Effector CD4-positive, alpha-beta T cell (primary cell): ENCODE results near the gene MARCHF10.

ENCODE experiments used
- DNase-seq: peaks from one replicate; pipeline ENCODE4 v3.0.0-alpha.2; 2020

Gene MARCHF10

DNA sequence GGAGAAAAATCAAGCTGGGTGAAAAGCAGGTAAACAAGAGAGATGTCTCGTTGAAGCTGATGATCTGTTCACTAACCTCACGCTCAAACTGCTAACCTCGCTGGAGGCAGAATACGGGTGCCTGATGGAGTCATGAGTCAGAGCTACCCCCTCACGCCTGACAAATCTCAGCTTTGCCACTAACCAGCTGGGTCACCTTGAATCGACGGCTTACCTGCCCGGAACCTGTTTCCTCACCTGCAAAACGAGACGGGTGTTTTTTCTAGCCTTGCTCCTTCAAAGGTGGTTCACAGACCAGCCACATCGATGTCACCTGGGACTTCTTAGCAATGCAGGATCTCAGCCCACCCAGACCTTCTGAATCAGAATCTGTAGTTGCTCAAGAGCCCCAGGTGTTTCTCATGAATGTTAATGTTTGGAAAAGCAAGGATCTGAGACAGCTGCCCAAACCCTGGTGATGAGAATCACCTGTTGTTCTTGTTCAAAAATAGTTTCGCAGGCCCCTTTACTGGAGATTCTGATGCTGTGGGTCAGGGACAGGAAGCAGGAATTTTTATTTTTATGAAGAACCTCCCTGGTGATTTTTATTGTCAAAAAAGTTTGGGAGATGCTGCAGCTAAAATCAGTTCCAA lies 56.9 kb downstream of the MARCHF10 start:
- no peak for DNase-seq

DNA sequence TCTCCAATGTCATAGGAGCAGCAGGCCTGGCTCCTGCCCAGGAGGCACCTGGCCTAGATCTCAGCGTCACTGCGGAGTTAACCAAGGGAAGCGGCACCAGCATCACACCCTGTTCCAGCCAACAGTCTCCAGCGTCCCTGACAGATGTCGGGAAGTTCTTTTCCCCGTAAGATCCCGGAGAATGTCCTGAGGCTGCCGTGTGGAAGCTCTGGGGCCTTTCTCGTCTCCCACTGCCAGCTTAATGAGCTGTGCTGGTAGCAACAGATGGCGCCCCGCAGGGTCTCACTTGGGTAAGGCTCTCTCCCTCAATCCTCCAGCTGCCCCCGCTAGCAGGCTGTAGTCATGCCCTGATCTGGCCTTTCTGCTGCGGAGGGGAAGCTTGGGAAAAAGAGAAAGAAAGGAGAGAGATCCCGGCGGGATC lies 57.5 kb downstream of the MARCHF10 start:
- no peak for DNase-seq

DNA sequence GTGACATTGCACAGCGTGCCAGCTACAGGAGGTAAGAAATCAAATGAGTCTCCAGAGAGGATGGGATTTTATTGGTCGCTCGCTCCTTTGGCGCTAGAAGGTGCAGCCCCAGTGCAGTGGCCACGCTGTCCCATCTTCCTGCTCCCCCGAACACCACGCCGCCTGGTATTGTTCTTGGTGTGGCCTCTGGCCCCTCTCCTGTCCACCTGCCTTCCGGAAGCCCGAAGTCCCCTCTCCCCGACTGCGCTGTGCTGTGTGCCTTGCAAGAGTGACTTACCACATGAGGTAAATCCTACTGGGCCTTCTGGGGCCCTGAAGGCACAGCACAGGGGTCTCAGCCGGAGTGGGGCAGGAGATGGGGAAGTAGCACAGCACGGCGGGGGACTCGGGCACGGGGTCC lies 58.2 kb downstream of the MARCHF10 start:
- DNase-seq, result no peak

GRCh38 chr17:62746941-62747340 lies 61.2 kb downstream of the MARCHF10 start:
- no peak for DNase-seq

DNA sequence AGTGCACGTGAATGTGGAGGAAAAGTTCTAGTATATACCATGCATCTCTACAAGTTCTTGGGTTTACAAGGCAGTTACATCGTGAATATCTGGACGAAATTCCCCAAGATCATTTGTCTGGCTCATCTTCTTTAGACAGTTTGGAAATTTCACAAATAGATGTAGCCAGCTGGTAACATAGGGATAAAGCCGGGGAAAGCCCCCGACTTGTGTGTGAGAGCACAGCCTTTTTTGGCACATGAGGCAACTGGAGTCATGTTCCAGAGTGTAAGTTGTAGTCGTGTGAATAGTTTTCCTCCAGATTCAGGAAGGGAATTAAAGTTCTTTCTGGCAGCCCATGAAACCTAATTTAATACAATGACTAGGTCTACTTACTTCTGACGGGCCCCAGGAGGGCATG lies 62.3 kb downstream of the MARCHF10 start:
- no peak for DNase-seq

GRCh38 chr17:62744259-62744658 lies 63.9 kb downstream of the MARCHF10 start:
- DNase-seq, result no peak

DNA sequence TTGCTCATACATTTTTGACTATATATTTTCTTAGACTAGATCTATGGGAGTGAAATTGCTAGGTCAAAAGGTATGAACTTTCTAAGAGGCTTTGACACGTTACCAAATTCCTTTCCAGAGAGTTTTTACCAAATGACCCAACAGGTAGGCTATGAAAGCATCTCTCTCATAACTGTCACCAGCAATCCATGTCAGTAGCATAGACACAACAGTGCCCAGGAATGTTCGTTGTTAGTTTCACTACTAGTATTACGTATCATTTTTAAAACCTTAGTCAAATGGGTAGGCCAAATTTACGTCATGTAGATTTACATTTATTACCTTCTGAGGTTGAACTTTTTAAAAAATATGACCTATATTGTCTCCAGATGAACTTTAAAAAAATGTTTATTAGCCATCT lies 66.8 kb downstream of the MARCHF10 start:
- no peak for DNase-seq

DNA sequence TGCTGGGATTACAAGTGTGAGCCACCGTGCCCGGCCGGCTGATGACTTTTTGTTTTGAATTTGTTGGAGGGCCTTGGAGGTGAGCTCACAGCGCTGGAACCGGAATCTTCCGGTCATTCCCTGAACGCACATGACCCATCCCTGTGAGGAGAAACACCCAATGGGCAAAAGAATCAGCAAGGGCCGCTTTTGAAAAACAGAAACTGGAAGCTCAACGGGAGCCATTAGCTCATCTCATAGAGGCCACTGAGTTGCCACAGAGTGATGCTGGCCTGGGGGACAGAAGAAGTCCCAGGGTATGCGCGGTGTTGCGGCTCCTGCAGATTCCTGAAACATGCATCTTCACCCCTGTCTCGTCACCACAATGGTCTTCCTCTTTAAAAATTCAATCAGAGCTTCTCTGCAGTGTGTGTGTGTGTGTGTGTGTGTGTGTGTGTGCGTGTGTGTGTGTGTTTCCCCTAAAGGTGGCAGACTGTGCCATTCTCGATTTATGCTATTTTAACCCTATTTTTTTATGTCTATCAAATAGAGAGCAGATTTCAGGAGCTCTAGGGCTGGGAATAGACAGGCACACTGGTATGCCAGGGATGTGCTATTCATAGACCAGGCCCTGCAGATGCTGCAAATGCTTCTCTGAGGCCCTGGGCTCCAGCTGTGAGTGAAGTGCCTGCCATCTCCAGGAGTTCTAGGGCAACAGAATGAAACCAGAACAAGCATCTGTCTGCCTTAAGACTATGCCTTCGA lies 68.3 kb downstream of the MARCHF10 start:
- no peak for DNase-seq

DNA sequence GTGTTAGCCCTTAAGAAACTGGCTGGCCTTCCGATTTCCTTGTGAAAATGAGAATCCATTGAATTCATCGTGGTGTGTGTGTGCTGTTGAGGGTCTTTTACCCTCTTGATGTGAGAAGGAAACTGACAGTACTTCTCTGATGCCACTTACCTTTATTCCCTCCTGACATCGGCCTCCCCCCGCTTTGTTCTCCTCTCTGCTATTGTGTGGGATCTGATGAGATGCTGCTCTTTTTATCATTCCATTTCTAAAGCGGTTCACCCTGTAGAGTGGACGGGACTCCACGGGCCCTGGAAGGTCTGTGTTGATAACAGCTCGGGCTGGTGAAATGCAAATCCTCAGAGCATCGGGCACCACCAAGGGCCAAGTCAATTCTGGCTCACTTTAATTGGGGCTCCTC lies 69.8 kb downstream of the MARCHF10 start:
- DNase-seq, result no peak

DNA sequence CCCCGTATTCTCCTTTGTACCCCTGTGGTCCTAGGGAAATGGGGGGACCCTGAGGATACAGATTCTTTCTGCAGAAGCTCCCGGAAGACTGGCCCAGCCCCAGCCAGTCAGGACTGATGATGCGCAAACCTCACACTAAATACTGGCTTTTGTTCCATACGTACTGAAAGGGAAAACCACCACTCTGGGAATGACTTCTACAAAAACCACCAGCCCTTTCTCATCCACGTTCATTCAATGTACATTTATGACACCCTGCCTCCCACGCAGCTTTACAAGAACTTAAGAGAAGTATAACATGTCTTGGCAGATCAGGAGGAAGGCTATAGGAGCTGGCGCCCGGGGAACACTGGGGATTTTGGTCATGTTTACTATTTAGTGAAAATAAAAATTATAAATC lies 70.6 kb downstream of the MARCHF10 start:
- DNase-seq, result no peak

DNA sequence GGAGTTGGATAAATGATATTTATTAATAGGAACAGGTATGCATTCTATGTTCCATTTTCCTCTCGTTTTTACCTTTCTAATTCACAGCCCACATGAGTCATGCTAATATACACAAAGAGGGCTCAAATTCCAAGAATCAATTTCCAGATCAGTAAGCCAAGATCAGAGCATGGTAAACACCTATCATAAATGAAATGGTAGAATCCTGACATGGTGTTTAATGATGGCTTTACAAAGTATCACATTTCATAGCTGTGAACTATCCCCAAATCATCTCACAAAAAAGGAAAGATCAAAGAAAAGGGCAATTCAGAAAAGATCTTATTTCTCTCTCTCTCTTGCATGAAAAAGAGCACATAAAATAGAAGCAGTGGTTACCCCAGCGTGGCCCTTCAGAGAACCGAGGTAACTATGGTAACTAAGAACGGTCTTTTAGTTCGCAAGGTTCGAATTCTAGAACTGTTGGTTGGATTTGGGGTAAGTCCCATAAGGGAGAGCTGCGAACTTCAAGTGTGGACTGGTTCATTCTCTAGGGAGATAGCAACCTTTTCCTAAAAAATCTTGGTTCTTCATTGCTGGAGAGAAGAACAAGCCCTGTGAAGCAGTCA lies 73.0 kb downstream of the MARCHF10 start:
- no peak for DNase-seq

DNA sequence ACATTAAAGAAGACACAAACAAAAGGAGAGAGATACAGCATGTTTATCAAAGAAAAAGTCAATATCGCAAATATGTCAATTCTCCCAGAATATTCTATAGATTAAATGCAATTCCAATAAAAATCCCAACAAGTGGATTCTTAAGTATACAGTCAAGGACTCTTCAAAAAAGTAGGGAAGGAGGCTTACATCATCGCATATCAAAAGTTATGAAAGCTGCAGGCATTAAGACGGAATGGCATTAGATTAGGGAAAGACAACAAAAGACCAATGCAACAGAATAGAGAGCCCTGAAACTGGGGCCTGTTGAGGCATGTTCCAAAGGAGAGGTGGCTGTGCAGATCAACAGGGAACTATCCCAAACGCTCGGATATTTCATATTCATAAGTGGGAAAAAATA lies 76.0 kb downstream of the MARCHF10 start:
- no peak for DNase-seq

- DNase-seq, result no peak
Measured at GRCh38 chr17:62727916-62728672, 80.0 kb downstream of the MARCHF10 start.

GRCh38 chr17:62725791-62726249 lies 82.3 kb downstream of the MARCHF10 start:
- DNase-seq, result no peak

- peak; percentile 35 for DNase-seq
Measured at GRCh38 chr17:62724398-62725146, 83.5 kb downstream of the MARCHF10 start.

DNA sequence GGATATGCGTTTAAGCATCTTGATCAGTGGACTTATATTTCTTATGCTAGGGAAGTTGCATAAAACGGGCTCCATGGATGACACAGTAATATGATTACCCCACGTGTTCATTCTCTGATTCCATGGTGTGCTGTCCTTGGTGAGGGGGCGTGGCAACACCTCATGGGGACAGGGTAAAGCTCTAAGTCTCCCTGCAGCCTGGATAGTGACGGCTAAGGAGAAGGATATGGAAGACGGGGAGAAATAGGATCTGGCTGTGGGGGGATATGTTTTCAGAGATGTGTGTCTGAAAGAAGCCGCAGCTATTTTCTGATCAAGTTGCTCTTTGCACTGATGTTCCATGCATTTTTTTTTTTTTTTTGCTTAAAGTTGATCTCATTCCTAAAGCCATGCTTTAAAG lies 84.3 kb downstream of the MARCHF10 start:
- no peak for DNase-seq

- no peak for DNase-seq
Measured at GRCh38 chr17:62722625-62723024, 85.5 kb downstream of the MARCHF10 start.

DNA sequence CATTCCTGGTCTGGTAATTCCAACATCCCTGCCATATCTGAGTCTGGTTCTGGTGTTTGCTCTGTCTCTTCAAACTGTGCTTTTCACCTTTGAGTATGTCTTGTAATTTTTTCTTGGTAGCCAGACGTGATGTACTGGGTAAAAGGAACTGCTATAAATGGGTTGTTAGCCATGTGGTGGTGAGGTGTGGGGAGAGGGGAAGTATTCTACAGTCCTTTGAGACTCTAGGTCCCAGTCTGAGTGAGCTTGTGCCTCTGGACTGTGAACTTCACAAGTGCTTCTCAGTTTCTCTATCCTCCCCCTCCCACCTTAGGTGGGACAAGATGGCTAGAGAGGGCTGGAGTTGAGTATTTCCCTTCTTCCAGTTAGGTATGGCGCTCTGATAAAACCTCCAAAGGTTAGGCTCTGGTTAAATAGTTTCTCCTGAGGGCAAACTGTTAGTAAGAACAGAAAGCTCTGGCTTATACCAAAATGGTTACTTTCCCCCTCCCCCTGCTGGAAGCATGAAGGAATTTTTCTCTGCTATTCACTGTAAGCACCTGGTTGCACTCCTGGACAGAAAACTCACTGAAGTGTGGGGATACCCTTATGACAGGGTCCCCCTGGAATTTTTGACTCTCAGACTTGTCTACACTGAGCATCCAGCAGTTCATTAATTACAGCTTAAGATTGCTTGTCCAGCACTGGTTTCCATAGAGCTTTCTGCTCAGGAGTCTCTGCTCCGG lies 87.8 kb downstream of the MARCHF10 start:
- no peak for DNase-seq

DNA sequence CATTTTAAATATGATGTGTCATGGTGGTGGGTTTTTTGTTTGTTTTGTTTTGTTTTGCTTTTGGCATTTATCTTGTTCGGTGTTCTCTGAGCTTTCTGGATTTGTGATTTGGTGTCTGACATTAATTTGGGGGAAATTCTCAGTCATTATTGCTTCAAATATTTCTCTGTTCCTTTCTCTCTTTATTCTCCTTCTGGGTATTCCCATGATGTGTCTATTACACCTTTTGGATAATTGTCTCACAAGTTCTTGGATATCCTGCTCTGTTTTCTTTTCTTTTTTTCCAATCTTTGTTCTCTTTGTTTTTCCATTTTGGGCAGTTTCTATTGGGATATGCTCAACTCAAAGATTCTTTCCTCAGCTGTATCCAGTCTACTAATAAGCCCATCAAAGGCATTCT lies 88.5 kb downstream of the MARCHF10 start:
- DNase-seq, result no peak

- DNase-seq, result no peak
Measured at GRCh38 chr17:62718429-62718828, 89.7 kb downstream of the MARCHF10 start.

- DNase-seq, result no peak
Measured at GRCh38 chr17:62717889-62718288, 90.2 kb downstream of the MARCHF10 start.

DNA sequence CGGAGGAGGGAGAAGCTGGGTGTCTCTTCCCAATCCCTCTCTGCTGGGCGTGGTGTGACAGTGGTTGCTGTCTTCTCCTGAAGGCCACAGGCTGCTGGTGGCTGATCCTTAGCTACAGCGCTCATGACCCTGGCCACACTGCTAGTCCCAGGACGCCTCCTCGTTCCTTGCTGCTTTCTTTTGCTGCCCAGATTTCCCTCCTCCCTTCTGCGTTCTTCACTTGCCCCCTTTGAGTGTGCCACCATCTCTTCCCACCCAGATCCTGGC lies 90.6 kb downstream of the MARCHF10 start:
- DNase-seq, result no peak
